SKM-1 (cell line): ENCODE measurements around the gene ZNF248.

Experiments
- DNase-seq: peaks from one replicate; lab custom pipeline; 2025; ENCODE audit not compliant: unreplicated experiment; lab: John Stamatoyannopoulos, UW

Gene ZNF248

DNA sequence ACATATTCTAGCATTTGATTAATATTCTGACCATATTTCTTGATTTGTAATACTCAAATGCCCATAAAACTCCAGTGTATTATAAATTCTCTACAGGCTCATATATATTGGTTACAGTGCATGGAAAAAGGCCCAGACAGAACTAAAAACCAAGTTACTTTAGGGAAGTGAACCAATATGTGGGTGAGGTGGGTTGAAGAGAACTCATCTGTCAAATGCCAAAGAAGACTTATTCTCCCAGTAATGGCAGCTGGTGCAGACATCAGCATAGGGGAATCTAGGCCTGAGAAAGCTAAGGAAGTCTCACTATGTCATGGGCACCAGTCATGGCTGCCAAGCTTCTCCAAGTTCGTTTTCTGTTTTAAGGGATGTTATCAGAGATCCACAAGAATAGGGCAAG is 30.6 kb downstream of the ZNF248 start:
- no peak for DNase-seq

DNA sequence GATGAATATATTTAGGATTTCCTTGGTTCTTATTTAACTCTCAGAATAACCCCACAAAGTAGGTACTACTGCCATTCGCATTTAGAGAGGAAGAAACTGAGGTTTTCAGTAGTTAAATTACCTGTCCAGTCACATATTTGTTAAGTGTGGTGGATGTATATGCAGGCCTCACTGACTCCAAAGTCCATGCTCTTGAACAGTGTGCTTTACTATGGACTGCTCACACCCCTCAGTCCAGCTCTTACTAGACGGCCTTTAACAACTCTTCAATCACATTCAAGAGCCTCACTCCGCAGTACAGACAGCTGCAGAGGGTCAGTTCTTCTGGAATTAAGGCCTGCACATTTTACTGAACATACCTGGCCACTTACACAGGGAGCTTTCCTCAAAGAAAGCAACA is 36.2 kb downstream of the ZNF248 start:
- no peak for DNase-seq

DNA sequence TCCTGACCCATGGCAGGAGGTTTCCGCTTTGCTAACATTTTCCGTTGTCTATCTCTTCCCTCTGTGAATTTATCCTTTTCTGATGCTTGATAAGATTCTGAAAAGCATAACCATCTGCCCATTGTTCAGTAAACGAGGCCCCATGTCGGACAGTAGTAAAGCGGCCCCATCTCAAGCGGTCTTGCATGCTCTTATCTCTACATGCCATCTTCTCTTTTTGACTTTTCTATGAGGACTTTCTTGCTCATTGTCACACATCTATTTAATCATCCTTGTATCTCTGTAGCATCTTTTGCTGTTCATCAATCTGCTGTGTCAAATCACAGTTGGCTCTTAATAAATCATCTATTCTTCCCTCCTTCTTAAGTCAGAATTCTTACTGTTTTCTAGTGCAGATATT is 37.6 kb downstream of the ZNF248 start:
- no peak for DNase-seq

DNA sequence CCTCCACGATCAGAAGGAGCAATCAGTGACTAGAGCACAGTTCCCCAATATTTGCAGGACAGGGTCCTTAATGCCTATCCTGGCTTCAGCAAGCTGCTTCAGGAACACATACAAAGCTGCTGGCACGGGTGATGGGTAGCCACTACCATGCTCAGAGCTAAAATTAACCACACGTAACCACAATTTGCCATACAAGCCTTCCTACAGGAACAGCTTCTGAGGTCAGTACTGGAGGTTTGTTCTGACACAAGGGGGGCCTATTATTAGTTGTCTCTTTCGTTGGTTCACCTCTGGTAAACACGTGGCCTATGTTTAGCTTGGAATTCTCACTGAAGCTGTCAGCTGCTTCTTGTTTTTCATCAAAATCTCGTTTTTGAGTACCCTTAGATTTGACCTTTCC is 41.1 kb downstream of the ZNF248 start:
- no peak for DNase-seq

DNA sequence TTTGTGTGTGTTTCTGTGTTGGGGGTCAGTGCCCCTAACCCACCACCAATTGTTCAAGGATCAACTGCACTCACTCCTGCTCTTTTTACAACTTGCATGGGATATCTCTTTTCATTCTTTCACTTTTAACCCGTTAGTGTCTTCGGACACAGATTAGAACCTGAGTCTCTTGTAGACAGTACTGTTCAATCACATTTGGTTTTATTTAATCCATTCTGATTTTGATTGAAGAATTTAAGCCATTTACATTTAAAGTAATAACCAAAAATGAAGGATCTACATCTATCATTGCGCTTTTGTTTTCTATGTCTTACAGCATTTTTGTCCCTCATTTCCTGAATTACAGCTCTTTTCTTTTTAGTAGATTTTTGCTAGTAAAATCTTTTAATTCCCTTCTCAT is 43.6 kb downstream of the ZNF248 start:
- DNase-seq = no peak

DNA sequence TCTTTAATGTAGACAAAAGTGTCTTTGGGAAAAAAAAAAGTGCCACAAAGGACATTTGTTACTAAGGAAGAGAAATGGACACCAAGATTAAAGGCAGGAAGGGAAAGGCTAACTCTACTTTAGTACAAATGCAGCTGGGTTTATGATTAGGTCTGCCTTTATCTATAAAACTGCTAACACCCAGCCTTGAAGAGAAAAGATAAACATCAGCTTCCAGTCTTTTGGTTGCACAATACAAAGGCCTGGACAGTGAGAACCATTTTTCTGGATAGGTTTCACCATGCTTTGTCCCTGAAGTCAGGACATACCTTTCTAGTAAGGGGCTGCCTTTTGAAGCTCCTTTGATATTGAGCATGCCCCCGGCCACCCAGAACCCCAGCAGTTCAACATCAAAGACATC is 45.1 kb downstream of the ZNF248 start:
- DNase-seq = no peak

DNA sequence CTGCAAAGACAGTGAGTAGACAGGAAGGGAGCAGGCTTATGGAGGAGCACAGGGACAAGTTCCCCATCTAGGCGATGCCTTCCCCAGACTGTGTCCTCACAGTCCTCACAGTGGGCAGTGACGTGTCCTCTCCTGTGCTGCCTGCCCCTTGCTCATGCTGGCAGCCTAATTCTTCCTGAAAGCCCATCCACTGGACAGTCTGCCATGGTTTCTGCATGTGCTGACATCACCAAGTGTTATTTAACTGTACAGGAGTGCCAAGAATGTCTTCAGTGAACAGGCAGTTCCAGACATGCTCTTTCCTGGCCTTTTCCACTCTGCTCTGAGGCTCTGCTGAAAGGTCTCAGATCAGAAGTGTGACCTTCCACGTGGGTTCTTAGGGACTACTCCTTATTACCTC is 54.1 kb downstream of the ZNF248 start:
- no peak for DNase-seq

DNA sequence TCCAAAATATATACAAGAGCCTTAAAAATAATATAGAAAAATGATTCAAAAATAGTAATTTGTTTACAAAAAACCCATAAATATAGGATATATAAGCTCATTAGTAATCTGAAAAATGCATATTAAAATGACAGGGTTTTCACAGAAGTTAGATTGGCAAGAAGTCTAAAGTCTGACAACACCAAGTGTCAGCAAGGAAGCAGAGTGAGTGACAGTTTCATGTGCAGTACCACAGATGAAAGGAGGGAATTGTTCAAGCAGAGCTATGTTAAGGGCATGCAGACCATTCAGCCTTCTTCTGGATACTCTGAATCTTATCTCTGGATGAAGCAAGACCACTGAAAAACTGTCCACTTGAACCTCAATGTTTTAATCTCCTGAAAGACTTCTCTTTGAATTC is 55.9 kb downstream of the ZNF248 start:
- no peak for DNase-seq

DNA sequence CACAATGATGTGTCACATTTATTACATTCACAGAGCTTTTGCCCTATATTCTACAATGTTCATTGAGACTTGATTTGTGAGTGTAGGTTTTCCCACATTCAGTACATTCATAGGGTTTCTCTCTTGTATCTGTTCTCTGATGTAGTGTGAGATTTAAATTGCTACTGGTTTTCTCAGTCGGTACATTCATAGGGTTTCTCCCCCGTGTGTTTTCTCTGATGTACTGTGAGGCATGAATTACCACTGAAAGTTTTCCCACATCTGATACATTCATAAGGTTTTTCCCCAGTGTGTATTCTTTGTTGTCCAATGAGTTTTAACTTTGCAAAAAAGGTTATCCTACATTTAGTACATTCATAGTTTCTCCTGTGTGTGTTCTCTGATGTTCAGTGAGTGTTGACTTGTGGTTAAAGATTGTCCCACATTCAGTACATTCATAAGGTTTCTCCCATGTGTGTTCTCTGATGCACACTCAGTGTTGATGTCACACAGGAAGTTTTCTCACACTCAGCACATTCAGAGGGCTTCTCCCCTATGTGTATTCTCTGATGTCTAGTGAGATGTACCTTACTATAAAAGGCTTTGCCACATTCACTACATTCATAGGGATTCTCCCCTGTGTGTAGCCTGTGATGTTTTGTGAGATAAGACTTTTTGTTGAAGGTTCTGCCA is 63.0 kb downstream of the ZNF248 start:
- DNase-seq = no peak

DNA sequence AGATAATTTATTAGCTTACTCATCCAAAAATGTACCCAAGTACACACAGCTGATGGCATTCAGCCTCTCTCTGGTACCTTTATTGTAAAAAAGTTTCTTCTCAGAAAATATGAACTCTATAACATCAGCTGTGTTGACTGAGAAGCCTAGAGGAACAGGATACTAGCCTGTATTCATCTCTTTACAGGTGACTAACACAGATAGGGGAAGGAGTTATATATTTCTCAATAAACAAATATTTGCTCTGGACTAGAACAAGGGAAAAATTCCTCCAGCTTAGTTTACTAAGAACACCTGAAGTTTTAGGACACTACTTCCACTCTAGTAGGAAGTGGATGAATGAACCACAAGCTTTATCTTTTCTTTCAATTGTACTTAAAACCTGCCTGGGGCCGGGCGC is 67.8 kb downstream of the ZNF248 start:
- DNase-seq = no peak

DNA sequence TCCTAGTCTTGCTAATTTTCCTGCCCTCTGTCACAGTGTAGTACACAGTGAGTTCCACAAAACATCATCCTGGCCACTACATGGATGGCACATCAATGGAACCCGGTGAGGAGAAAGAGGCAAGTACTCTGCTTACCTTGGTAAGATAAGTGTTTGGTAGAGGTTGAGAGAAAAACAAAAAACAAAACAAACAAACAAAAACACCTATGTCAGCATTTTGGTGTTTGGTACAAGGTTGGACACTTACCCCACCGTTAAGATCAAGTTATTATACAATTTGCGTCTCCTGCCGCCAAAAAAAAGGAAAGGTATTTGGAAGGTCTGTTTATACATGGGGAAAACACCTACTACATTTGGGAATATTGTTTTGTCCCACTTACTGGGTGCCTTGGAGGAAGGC is 72.7 kb downstream of the ZNF248 start:
- no peak for DNase-seq

DNA sequence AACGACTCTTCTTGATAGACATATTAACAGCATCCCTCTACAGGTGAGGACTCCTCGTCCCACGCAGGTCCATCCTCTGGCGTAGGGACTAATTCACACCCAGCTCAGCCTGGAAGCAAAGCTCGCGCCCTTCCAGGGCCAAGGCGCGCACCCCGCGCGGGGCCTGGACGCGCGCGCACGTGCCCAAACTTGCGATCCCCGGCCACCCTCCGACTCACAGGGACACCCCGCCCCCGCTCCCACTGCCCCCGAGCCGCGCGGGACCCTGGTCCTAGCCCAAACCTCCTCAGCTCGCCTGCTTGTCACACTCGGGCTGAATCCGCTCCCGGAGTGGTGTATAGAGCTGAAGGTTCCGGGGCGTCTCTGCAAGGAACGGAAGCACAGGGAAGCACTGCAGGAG is 76.9 kb downstream of the ZNF248 start:
- no peak for DNase-seq

DNA sequence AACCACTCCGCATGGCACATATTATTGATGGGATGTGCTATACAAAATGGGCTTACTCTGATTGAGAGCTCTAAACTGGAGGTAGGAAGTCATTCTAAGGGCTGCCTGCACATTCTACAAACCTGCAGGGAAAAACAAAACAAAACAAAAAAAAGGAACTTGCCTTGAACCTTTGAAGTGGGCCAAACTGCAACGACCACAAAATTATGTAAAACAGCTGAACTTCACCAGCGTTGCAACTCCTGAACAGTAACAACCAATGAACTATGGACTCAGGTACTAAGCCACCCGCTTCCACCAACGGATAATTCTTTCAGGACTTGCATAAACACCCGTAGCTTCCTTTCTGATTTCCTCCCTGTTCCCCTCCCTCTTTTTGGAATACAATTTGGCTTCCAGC is 80.4 kb downstream of the ZNF248 start:
- DNase-seq = no peak

DNA sequence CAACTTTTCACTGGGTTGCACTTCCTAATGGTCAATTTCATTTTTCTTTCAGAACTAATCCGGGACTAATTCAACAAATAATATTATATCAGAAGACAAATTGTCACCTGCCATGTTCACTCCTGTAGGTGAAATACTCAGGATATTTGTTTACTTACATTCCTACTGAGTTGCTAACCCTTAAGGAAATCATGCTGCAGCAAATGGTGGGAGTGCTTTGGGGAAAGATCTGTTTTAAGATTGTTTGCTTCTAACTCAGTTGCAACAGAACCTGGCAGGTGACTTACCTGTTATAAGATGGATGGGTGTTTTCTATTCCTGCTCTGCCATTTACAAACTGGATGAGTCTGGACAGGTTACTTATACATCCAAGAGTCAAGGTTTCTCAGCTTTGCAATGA is 81.8 kb downstream of the ZNF248 start:
- no peak for DNase-seq

DNA sequence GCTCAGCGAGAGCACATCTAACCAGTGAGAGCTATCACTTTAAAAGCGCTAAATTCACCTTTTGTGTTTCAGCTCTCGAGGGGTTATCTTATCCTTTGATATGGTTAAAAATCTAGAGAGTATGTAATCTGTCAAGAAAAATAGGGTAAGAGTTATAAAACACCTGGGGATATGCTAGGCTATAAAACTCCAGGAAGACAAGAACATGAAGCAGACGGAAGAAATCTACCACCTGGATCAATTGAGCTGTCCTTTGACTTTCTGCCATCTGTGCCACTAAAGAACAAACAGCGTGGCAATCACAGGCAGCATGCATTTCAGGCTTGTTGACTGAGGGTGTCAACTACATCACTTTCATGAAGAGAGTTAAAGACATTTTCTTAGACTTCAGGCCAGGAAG is 83.1 kb downstream of the ZNF248 start:
- no peak for DNase-seq

DNA sequence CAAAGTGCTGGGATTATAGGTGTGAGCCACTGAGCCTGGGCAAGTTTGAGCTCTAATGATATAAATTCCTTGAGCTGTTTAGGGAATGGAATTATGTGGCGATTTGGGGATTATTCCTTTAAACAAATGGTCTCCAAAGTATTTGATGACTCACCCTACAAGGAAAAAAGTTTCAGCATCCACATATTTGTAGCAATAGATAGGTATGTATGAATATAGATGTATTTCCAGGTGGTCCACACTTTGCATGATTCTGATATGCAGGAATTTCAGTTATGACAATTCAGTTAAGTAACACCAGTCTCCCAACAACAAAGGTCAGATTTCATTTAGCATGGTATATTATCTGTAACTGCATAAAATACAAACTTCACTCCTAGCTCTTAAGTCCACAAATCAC is 92.2 kb downstream of the ZNF248 start:
- no peak for DNase-seq

DNA sequence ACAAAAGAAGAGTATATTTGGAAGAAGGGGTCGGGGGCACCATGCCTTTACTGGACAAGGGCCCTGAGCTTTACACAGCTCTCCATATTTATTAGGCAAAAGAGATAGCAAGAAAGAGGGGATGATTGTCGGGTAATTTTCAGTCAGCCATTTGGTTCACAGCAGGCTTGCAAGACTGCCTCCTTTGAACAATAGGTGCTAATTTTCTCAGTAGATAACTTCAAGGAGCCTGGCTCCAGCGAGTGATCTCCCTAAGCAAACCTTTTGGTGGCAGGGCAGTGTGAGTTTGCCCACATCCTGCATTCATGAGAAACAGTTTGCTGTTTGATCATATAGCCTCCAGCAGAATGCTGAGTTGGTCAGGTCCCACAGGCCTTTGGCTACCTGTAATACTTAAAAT is 94.3 kb downstream of the ZNF248 start:
- DNase-seq = no peak

DNA sequence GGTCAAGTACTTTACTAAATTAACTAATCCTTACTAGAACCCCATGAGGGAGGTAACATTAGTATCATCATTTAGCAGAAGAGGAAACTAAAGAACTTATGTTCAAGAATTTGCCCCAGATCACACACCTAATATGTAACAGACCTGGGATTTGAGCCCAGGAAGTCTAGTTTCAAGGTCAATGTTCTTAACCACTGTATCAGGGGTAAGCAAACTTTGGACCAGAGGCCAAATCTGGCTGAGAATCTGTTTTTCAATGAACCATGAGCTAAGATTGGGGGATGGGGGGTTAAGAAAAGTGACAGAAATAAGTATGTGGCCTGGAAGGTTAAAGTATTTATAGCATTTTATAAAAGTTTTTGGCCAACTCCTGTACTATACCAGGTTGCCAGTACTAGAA is 95.1 kb downstream of the ZNF248 start:
- no peak for DNase-seq

DNA sequence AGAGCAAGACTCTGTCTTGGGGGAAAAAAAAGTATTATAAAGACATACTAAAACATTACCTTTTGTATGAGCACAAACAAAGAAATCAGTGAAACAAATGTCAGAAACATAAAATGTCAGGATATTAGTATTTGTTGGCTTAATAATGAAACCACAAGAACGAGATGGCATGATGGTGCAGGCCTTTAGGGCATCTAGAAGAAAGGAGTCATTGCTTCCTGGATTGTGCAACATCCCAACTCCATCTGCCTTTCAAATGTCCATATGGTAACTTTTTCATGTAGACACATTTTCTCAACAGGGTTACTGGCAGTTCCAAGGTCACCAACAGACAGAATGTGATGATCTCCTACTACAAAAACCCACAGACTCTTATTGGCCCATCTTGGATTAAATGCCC is 96.6 kb downstream of the ZNF248 start:
- no peak for DNase-seq

DNA sequence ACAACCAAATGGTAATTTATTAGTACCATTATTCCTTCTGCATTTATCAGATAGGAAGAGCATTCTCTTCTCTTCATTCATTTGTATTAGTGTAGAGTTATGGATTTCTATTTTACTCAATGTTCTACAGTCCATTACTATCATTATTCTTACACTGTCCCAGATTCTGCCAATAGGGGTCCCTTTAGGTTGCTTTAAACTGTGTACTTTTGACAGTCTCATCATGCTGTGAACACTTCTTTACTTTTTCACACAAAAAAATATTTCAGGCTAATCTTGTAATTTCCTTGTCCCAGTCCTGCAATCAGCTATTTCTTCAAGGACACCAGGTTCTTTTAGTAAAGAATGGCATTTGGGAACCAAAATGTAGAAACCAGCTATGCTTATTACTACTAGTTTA is 99.3 kb downstream of the ZNF248 start:
- no peak for DNase-seq

DNA sequence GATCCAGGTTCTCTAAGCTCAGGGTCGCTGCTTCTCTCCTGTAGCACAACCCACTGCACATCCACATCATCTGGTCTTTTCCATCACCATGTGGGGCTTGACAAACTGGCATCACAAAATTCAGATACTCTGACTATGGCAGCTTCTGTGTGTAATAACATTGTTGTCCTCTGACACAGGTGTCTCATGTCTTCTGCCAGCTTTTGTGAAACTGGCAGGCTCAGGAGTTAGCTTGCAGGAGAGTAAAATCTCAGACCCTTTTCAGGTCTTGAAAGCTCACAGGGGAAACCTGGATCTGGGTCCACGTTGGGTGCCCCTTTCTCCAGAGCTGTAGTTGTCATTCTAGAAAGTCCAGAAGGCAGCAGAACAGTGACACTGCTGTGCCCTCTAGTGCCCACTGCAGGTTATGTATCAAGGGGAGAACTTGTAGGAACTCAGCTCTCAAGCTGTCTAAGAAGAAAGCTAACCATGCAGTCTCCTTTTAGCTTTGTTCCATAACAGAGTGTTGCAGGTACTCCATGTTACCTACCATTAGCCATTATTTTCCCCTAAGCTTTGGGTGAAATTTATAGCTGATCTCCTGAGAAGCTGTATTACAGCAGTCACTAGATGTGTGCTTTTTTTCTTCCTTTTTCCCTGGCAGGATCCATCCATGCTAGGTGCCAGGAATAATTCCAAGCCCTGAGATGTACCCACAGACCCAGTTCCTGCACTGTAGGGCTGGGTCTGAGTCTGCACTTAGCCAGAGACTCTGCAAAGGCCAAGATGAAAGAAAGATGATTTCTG is 102.7 kb downstream of the ZNF248 start:
- peak; percentile 8 for DNase-seq

DNA sequence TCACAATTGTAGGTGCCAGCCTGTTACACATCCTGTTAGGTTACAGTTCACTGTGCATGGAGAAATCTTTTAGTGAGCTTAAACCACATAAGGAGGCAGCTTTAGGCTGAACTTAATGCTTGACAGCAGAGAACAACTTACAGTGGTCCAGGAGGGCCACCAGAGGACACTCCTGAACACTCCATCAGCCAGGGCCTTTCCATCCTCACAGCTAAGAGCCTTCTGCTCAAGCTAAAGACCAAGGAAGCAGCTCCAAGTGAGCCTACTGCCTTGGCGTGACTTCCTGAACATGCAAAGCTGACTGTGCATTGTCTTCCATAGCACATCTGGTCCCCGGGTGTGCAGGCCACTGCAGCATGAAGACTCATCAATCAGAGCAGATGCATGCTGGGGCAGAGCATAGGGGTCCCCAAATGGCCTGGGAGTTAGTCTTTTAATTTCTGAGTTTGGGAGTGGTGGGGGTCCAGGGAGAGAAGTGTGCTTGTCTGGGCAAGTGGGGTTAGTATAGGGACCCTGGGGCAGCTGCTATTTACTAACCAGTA is 105.0 kb downstream of the ZNF248 start:
- no peak for DNase-seq

DNA sequence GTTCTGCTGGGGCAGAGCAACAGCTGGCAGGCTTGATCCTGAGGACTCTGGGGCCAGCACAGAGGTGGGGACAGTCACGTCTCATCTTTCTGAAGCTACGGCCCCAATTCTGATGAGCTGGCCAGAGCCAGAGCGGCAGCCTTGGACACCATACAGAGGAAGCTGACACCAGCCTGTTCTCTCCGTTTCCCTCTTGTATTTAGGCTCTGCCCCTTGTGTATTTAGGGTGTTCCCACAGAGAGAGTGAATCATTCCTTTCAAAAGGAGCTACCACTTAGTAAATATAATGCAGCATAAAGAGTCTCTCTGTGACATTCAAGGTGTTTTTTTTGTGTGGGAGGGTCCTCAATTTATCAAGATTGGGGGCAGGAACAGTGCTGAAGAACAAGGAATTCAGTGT is 109.2 kb downstream of the ZNF248 start:
- DNase-seq = no peak
